Aortic smooth muscle cell (primary cell): ENCODE data around the gene MUC5B. TPM values are rescaled to one million over a fixed set of nuclear protein-coding genes. Genes with fewer than 3 reads are reported as not detected.

ENCODE experiments used
- total RNA-seq: library from RNA; depleted of rRNA; stranded (reverse); fragments of >200 nt; gene quantifications from 2 replicates; pipeline ENCODE4 v1.2.3, GENCODE V29; 2014

Gene MUC5B, protein sequence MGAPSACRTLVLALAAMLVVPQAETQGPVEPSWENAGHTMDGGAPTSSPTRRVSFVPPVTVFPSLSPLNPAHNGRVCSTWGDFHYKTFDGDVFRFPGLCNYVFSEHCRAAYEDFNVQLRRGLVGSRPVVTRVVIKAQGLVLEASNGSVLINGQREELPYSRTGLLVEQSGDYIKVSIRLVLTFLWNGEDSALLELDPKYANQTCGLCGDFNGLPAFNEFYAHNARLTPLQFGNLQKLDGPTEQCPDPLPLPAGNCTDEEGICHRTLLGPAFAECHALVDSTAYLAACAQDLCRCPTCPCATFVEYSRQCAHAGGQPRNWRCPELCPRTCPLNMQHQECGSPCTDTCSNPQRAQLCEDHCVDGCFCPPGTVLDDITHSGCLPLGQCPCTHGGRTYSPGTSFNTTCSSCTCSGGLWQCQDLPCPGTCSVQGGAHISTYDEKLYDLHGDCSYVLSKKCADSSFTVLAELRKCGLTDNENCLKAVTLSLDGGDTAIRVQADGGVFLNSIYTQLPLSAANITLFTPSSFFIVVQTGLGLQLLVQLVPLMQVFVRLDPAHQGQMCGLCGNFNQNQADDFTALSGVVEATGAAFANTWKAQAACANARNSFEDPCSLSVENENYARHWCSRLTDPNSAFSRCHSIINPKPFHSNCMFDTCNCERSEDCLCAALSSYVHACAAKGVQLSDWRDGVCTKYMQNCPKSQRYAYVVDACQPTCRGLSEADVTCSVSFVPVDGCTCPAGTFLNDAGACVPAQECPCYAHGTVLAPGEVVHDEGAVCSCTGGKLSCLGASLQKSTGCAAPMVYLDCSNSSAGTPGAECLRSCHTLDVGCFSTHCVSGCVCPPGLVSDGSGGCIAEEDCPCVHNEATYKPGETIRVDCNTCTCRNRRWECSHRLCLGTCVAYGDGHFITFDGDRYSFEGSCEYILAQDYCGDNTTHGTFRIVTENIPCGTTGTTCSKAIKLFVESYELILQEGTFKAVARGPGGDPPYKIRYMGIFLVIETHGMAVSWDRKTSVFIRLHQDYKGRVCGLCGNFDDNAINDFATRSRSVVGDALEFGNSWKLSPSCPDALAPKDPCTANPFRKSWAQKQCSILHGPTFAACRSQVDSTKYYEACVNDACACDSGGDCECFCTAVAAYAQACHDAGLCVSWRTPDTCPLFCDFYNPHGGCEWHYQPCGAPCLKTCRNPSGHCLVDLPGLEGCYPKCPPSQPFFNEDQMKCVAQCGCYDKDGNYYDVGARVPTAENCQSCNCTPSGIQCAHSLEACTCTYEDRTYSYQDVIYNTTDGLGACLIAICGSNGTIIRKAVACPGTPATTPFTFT (N-terminal part only)
- not detected in 2 replicates for total RNA-seq

GRCh38 chr11:1222491-1223345, at the start of gene MUC5B:
TSS of gene MUC5B (plus strand) at chr11:1223066. CDS start at chr11:1223124, 58 bp downstream.

DNA sequence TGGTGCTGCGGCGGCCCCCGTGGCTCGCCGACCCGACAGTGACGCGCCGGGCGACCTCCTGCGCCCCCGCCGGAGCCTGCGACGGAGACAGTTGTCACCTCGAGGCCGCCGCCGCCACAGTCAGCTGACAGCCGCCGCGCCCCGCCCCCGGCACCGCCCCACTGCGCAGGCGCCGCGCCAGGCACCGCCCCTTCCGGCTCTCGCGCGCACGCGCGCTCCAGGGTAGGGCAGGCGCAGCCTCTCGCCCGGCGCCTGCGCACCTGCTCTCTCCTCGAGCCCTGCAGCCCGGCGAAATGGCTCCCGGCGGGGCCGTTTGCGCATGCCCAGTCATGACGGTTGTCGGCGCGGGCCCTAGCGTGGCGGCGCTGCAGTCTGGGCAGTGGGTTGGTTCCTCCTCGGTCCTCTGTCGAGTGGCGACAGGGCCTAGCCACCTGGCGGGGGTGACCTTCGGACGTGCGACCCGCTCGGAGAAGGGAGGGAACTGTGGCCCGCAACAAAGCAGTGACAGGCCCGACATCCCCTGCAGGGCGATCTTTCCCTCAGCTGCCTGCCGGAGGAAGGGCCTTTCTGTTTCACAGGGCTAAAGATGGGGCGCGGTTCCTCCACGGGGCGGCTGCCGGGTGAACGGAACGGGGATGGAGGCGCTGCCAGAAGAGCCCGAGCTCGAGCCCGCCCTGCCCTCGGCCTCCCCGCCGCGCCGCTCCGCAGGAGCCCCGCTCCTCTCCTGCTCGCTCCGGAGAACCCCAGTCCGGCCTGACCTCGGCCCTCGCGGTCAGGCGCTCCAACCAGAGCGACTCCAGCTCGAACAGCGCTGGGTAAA, 86.8 kb downstream of the MUC5B start, which contains the start of gene TOLLIP:
TSS of gene TOLLIP (minus strand) at position 135 of the 820 bp plus-strand sequence. CDS start at position 1, 134 bp downstream.

Other genes with a start within 250 kb of the MUC5B start
- gene MUC6, start 186.3 kb upstream of the MUC5B start, total RNA-seq: not detected in 2 replicates
- gene MUC2, start 148.2 kb upstream of the MUC5B start, total RNA-seq: not detected in 2 replicates
- gene MUC5AC, start 65.1 kb upstream of the MUC5B start, total RNA-seq: under 0.01 TPM in 1 of 2 replicates, not detected in the other
- 23.4 and 26.4 TPM in 2 replicates for gene TOLLIP, start 86.6 kb downstream of the MUC5B start, total RNA-seq
- gene BRSK2, start 166.9 kb downstream of the MUC5B start, total RNA-seq: 0.12 and 0.26 TPM in 2 replicates